ENCODE results near the gene GASK1A. TPM values are rescaled to one million over a fixed set of nuclear protein-coding genes. Genes with fewer than 3 reads are reported as not detected.
"Not testable (repeated sequence)": the region's sequence is repeated elsewhere in the genome, so short reads cannot be mapped to it uniquely, and the experiment has no call there.

GASK1A gene
- total RNA-seq, 1 donor from 2014 or later, result not detected

- Mint-ChIP-seq H3K4me1 (ENCODE audit: low read depth, unreplicated experiment) (no peaks in the 10 kb centered on the region), H3K27ac (ENCODE audit: unreplicated experiment) (no peak overlapping the region), H3K27me3 (ENCODE audit: unreplicated experiment) (no peaks in the 10 kb centered on the region), H3K4me3 (ENCODE audit: unreplicated experiment) (no peak overlapping the region), H3K9me3 (ENCODE audit: unreplicated experiment) (peaks cover 5% of the 10 kb centered on the region), H3K36me3 (ENCODE audit: unreplicated experiment) (peaks cover 21% of the 10 kb centered on the region)
- no peak for DNase-seq
- TF ChIP-seq CTCF (IDR thresholded peaks at IDR 0.05; ENCODE audit: partially characterized antibody, unreplicated experiment), result no peak
These were observed 8.6 kb upstream of the GASK1A start for GRCh38 chr3:42970557-42970956.

GRCh38 chr3:42970976-42971772 lies 7.9 kb upstream of the GASK1A start:
- Mint-ChIP-seq H3K9me3 (ENCODE audit: unreplicated experiment) (peaks cover 5% of the 10 kb centered on the region), H3K4me3 (ENCODE audit: unreplicated experiment) (no peak overlapping the region), H3K36me3 (ENCODE audit: unreplicated experiment) (peaks cover 26% of the 10 kb centered on the region), H3K4me1 (ENCODE audit: low read depth, unreplicated experiment) (no peaks in the 10 kb centered on the region), H3K27me3 (ENCODE audit: unreplicated experiment) (no peaks in the 10 kb centered on the region), H3K27ac (ENCODE audit: unreplicated experiment) (no peak overlapping the region)
- no peak for DNase-seq
- TF ChIP-seq CTCF (IDR thresholded peaks at IDR 0.05; ENCODE audit: partially characterized antibody, unreplicated experiment), result no peak

GRCh38 chr3:42974906-42975305 lies 4.2 kb upstream of the GASK1A start:
- H3K27me3 Mint-ChIP-seq (ENCODE audit: unreplicated experiment); H3K4me1 Mint-ChIP-seq (ENCODE audit: low read depth, unreplicated experiment); H3K4me3 Mint-ChIP-seq (ENCODE audit: unreplicated experiment); H3K9me3 Mint-ChIP-seq (ENCODE audit: unreplicated experiment); DNase-seq; H3K27ac Mint-ChIP-seq (ENCODE audit: unreplicated experiment): not testable (repeated sequence)
- peaks cover 31% of the 10 kb centered on the region for H3K36me3 Mint-ChIP-seq (ENCODE audit: unreplicated experiment)

- Mint-ChIP-seq H3K4me3 (ENCODE audit: unreplicated experiment) (no peak overlapping the region), H3K9me3 (ENCODE audit: unreplicated experiment) (peaks cover 8% of the 10 kb centered on the region)
These were observed 3.7 kb upstream of the GASK1A start for GRCh38 chr3:42975456-42975855.

GRCh38 chr3:42975955-42976354 lies 3.2 kb upstream of the GASK1A start:
- DNase-seq, result no peak
- H3K9me3 Mint-ChIP-seq (ENCODE audit: unreplicated experiment), result peaks cover 8% of the 10 kb centered on the region
- peaks cover 1% of the 10 kb centered on the region for H3K4me1 Mint-ChIP-seq (ENCODE audit: low read depth, unreplicated experiment)
- H3K36me3 Mint-ChIP-seq (ENCODE audit: unreplicated experiment), result peaks cover 31% of the 10 kb centered on the region
- H3K27ac Mint-ChIP-seq (ENCODE audit: unreplicated experiment), result no peak overlapping the region
- H3K27me3 Mint-ChIP-seq (ENCODE audit: unreplicated experiment), result peaks cover 8% of the 10 kb centered on the region
- no peak overlapping the region for H3K4me3 Mint-ChIP-seq (ENCODE audit: unreplicated experiment)
- no peak for TF ChIP-seq CTCF (IDR thresholded peaks at IDR 0.05; ENCODE audit: partially characterized antibody, unreplicated experiment)

More at GRCh38 chr3:42975456-42975855, 3.7 kb upstream of the GASK1A start:
- Mint-ChIP-seq H3K36me3 (ENCODE audit: unreplicated experiment) (peaks cover 31% of the 10 kb centered on the region), H3K27me3 (ENCODE audit: unreplicated experiment) (peaks cover 8% of the 10 kb centered on the region), H3K27ac (ENCODE audit: unreplicated experiment) (no peak overlapping the region), H3K4me1 (ENCODE audit: low read depth, unreplicated experiment) (peaks cover 1% of the 10 kb centered on the region)
- TF ChIP-seq CTCF (IDR thresholded peaks at IDR 0.05; ENCODE audit: partially characterized antibody, unreplicated experiment), result no peak
- no peak for DNase-seq

Data from glutamatergic neuron (in vitro differentiated cells).